Astrocyte of the spinal cord (primary cell): ENCODE results near the gene PTPRN2.

Experiments used
- DNase-seq: peaks from one replicate; pipeline ENCODE4 v3.0.0; 2011; ENCODE audit warnings: low read depth, low spot score
- H3K4me3 ChIP-seq: 2 replicates; pipeline ENCODE4 v1.5.1; 2011; ENCODE audit warnings: low read depth, mild to moderate bottlenecking, low read length, moderate library complexity
- in situ Hi-C: cut with HindIII; loops from 2 replicates; pipeline ENCODE4 v1.10.0; 2017; ENCODE audit warnings: low sequenced_read_pairs
- TF ChIP-seq, protein P1 (sequence below): IDR thresholded peaks from 2 replicates; pipeline ENCODE4 v1.5.1; 2012; ENCODE audit warnings: low read depth, mild to moderate bottlenecking, low read length, inconsistent platforms

PTPRN2 gene

DNA sequence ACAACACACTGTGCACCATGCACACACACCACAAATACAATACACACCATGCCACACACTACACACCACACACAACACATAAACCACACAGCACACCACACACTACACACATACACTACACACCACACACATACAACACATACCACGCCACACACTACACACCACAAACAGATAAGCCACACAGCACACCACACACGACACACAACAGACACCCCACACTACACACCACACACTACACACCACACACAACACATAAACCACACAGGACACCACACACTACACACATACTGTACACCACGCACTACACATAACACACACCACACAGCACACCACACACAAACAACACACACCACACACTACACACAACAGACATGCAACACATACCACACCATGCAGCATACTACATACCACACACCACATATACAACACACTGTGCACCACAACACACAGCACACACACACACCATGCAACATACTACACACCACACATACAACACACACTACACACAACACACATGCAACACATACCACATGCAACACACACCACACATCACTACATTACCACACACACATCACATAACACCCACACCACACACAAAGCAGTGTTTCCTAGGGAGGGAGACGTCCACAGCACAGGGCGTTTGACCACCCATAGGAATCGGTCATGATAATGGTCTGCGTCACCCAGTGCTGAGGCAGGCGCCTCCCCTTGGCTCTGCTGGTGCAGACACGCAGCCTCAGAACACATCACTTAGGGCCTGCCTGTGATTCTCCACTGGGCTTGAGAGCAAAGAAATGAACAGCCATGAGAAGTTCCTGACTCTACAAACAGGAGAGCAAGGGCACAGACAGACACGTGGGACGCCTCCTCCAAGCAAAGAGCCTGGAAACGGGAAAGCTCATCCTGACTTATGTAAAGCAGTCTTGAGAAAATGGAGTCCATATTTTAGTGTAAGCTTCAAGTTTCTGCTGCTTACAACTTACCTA, 458.3 kb downstream of the PTPRN2 start:
- TF ChIP-seq, protein P1, sequence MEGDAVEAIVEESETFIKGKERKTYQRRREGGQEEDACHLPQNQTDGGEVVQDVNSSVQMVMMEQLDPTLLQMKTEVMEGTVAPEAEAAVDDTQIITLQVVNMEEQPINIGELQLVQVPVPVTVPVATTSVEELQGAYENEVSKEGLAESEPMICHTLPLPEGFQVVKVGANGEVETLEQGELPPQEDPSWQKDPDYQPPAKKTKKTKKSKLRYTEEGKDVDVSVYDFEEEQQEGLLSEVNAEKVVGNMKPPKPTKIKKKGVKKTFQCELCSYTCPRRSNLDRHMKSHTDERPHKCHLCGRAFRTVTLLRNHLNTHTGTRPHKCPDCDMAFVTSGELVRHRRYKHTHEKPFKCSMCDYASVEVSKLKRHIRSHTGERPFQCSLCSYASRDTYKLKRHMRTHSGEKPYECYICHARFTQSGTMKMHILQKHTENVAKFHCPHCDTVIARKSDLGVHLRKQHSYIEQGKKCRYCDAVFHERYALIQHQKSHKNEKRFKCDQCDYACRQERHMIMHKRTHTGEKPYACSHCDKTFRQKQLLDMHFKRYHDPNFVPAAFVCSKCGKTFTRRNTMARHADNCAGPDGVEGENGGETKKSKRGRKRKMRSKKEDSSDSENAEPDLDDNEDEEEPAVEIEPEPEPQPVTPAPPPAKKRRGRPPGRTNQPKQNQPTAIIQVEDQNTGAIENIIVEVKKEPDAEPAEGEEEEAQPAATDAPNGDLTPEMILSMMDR, result no peak
- H3K4me3 ChIP-seq, result no peak overlapping the region
- in situ Hi-C loops, result no loop called here
- DNase-seq, result no peak

DNA sequence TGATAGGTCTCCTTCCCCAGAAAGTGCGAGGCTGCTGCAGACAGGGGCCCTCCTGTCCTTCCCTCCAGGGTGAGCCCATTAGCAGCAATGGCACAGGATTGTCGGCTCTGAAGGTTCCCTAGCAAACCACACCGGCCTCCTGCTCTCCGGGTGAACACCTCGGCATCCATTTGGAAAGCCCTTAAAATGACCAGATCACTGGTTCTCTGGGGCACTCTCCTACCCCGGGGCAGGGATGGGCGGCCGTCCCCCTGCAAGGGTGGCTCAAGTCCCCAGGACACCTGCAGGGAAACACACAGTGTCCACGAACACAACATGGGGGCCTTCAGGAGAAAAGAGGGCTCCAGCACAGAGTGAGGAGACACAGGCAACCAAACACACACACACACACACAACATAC, 459.1 kb downstream of the PTPRN2 start:
- no peak for DNase-seq
- in situ Hi-C loops, result no loop called here
- TF ChIP-seq, protein P1, result no peak
- no peak overlapping the region for H3K4me3 ChIP-seq

DNA sequence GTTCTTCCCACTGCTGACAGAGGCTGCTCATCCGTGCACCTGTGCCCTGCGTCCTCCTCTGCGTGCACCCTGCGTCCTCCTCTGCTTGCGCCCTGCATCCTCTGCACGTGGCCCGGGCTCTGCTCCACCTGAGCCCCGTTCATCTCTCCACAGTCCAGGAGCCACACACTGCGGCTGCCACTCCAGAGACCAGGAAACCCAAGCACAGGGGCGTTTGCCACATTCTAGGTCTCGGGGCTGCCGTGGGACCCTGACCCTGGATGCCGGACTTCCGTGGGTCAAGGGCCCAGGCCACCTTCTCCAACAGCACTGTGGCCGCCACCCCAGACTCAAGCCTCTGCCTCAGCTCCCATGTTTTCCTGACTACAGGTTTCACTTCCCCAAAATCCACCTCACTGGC, 460.4 kb downstream of the PTPRN2 start:
- TF ChIP-seq, protein P1, result no peak
- in situ Hi-C loops, result no loop called here
- H3K4me3 ChIP-seq, result no peak overlapping the region
- no peak for DNase-seq

DNA sequence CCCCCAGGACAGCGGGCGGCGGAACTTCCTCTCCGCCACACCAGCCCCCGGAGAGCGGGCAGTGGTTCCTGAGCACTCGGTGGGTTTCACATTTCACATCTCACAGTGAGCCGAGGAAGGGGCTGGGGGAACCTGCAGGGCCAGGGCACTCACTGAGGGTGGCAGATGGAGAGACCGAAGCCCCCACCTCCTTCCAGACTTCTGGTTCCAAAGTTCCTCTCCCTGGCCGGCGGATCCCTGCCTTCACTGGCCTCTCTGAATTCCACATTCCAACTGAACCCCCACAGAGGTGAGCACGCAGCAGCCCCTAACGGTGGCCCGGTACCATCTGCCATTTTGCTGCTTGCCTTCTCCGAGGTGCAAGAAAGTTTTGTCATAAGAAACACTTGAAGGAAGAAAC, 461.0 kb downstream of the PTPRN2 start:
- TF ChIP-seq, protein P1, result no peak
- in situ Hi-C loops, result no loop called here
- no peak overlapping the region for H3K4me3 ChIP-seq
- no peak for DNase-seq

DNA sequence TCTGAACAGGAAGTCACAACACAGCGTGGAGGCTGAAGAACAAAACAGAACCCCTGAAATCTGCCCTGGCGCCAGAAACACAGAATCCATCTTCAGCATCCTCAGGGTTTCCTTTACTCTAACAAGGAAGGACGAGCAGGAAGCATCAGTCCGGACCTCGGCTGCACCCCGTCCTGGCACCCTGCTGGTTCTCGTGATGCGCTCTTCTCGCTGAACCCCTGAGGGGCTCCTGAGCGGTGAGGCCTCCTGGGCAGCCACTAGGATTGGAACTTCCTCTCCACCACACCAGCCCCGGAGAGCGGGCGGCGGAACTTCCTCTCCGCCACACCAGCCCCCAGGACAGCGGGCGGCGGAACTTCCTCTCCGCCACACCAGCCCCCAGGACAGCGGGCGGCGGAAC, 461.9 kb downstream of the PTPRN2 start:
- in situ Hi-C loops, result no loop called here
- no peak overlapping the region for H3K4me3 ChIP-seq
- DNase-seq, result no peak
- TF ChIP-seq, protein P1, result no peak

DNA sequence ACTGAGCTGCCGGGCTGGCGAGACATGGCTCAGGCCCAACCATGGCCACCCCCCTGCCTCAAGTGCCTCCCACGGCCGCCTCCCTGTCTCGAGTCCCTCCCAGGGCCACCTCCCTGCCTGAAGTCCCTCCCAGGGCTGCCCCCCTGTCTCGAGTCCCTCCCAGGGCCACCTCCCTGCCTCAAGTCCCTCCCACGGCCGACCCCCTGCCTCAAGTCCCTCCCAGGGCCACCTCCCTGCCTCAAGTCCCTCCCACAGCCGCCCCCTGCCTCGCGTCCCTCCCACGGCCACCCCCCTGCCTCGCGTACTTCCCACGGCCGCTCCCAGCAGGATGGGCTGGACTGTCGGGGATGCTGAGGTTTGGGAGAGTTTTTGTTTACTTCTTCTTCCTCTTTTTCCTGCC, 462.5 kb downstream of the PTPRN2 start:
- in situ Hi-C loops, result no loop called here
- H3K4me3 ChIP-seq, result no peak overlapping the region
- TF ChIP-seq, protein P1, result no peak
- DNase-seq, result no peak
